Esophagus muscularis mucosa (tissue), 3 donors: ENCODE data around the gene CRYGD.

Source experiments
- POLR2A ChIP-seq: fragments of 450-650 bp; IDR thresholded peaks from one replicate; pipeline ENCODE4 v1.6.1; 2017; ENCODE audit warnings: antibody characterized with exemption, moderate library complexity, mild to moderate bottlenecking, low read depth
- TF ChIP-seq, protein P1 (sequence below), 3 experiments: fragments of 200-600 bp in 2 of 3; fragments of 450-650 bp in 1 of 3; sonication (generic) in 2 of 3; IDR thresholded peaks; one replicate each; pipeline ENCODE4 v1.5.1; 2017 to 2019; ENCODE audit warnings: antibody characterized with exemption in 3 of 3, mild to moderate bottlenecking in 2 of 3, moderate library complexity in 1 of 3

DNA sequence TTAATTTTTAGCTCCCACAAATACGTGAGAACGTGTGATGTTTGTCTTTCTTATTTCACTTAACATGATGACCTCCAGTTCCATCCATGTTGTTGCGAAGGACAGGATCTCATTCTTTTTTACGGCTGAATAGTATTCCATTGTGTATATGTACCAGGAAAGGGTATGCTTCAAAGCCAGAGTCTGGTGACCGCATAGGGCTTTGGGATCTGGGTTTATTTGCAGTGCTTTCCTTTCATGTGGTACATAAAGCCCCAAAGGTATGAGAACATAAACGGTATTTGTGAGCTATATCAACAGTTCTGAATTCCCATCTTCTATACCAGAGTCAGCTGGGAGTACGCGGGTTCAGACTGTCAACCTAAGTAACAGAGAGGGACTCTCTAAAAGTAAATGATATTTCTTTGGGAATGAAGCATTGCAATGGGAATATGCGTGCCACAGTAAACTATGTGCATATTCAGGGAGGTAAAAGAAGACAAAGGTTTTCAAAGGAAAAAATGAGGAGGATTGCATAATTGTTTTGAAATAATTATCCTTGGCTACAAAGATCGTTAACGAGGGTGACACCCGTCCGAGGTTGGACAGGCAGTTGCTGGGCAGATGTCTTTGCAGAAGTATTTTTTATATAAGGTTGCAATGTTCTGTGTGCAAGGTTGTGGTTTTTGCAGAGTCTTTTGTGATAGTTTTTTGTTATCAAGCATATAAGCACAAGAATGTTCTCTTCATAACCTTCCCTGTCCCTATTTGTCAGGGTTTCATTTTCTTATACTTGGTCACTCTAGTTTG, 24.4 kb downstream of the CRYGD start:
- no peak for TF ChIP-seq POLR2A
- TF ChIP-seq, protein P1, sequence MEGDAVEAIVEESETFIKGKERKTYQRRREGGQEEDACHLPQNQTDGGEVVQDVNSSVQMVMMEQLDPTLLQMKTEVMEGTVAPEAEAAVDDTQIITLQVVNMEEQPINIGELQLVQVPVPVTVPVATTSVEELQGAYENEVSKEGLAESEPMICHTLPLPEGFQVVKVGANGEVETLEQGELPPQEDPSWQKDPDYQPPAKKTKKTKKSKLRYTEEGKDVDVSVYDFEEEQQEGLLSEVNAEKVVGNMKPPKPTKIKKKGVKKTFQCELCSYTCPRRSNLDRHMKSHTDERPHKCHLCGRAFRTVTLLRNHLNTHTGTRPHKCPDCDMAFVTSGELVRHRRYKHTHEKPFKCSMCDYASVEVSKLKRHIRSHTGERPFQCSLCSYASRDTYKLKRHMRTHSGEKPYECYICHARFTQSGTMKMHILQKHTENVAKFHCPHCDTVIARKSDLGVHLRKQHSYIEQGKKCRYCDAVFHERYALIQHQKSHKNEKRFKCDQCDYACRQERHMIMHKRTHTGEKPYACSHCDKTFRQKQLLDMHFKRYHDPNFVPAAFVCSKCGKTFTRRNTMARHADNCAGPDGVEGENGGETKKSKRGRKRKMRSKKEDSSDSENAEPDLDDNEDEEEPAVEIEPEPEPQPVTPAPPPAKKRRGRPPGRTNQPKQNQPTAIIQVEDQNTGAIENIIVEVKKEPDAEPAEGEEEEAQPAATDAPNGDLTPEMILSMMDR (IDR thresholded peaks at IDR 0.05): no peak
